HG03060 (cell line): ENCODE measurements around the gene PAGR1.
"Not testable (repeated sequence)": the region's sequence is repeated elsewhere in the genome, so short reads cannot be mapped to it uniquely, and the experiment has no call there.

Source experiments
- ATAC-seq: cut with Tn5 transposase; IDR thresholded peaks from one replicate; pipeline ENCODE4 v1.9.1; 2021; ENCODE audit warnings: low read depth, moderate number of reproducible peaks; ENCODE audit not compliant: unreplicated experiment

Gene PAGR1

DNA sequence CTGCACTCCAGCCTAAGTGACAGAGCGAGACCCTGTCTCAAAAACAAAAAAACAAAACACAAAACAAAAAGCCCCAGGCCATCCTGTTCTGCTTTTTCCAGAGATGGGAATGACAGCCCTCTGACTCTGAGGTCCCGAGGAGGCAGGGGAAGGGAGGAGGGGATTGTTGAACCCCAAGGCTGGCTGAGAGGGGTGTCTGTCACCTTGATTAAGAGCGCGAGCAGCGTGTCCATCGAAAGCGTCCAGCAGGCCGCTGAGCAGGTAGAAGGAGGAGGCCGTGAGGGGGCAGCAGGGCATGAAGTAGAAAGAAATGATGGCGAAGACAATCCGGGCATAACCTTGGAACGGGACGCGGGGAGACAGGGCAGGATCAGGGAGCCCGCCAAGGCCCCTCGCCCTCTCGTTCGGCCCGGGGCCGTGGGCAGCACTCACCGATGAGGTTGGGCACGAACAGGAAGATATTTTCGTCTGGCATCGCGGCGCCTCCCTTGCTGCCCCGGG, 46.5 kb downstream of the PAGR1 start:
- ATAC-seq, result peak; percentile 7

DNA sequence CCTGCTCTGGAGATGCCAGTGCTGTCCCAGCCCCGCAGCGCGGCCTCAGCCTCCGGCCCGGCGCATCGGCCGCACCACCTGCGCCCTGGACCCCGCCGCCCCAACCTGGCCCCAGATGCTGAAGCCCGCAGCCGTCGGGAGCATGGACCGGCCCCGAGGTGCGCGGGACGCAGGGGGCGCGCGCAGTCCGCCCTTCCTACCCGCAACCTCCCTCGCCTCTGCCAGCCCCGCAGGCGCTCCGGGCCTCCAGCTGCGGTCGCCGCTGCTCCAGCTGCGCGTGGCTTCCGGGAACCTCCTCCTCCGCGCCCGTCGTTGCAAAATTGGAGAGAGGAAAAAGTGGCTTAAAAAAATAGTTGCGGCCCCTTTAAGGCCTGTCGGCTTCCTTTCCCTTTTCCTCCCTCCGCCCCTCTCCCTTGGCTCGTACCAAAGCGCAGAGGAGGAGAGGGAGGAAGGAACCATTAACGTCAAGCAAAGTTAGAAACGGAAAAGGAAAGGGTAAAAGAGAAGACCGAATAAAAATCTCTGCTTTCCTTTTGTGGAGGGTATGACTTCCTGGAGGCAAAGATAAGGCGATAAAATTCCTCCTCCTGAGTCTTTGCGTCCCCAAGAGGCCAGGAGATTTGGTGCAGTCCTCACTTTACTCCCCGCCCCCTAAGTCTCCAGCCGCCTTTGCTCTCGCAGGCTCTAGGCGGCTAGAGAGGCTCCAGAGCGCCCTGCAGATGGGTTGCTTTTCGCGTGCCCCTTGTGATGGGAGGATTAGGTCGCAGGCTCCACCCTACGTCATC, 47.1 kb downstream of the PAGR1 start, which contains the start of gene CDIPT:
TSS of gene CDIPT (minus strand) at position 343 of the 785 bp plus-strand sequence. CDS start 369 bp downstream, outside the sequence.
- ATAC-seq, result peak; percentile 74

DNA sequence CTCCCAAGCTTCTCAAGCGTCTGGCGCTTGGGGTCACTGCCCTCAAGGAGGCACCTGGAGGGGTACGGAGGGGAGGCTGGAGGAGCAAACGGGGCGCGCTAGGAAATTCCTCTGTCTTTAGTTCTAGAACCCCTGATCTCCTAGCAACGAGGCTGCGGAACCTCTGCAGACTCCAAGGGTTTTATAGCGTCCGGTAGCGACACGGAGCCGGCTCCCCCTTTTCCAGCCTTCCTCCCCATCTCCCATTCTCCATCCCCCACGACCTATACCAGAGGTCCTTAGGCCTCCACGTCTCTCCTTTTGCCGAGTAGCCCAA, 47.7 kb downstream of the PAGR1 start:
- no peak for ATAC-seq

DNA sequence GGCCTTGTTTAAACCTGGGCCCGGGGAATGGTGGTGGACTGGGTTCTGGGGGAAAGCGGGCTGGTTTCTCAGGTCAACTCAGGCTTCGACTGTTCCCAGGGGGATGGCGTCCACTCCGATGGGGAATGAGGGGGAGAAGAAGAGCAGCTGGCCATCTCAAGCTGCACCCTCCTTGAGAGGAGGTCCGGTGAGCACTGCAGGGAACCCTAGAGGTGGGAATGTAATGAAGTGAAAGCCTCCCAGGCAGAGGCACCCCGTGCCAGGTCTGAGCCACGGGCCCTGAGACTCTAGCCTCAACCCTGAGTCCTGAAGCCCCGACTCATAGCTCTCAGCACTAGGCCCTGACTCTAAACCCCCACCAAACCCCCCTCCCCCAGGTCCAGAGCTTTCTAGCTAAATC, 48.3 kb downstream of the PAGR1 start:
- no peak for ATAC-seq

DNA sequence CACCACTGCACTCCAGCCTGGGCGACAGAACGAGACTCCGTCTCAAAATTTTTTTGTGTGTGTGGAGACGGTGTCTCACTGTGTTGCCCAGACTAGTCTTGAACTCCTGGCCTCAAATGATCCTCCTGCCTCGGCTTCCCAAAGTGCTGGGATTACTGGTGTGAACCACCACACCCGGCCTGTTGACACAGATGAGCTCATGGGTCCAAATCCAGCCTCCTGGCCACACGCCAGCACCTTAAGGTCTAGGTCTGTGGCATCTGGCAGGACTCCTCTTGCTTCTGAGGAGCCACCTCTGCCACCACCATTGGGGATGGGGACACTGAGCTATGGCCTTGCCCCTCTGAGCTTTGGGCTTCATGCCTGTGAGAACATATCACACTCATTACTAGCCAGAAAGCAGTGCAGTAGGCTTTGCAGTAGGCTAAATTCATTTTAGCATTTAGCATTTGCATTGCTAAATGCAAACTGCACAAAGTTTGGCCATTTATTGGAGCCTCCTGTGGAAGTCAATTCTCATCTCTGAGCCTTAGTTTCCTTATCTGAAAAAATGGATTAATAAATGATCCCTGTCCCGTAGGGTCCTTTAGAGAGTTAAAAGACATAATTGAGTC, 52.6 kb downstream of the PAGR1 start:
- ATAC-seq, result no peak

DNA sequence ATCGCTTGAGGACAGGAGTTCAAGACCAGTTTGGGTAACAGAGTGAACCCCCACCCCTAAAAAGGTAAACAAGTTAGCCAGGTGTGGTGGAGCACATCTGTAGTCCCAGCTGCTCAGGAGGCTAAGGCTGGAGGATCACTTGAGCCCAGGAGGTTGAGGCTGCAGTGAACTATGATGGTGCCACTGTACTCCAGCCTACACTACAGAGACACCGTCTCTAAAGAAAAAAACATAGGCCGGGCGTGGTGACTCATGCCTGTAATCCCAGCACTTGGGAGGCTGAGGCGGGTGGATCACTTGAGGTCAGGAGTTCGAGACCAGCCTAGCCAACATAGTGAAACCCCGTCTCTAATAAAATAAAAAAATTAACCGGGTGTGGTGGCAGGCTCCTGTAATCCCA, 53.1 kb downstream of the PAGR1 start:
- ATAC-seq, result not testable (repeated sequence)
